GM23338 (cell line): ENCODE data around the gene CHST12.

Source experiments
- EZH2phosphoT487 ChIP-seq: fragments of 200-600 bp; sonication (generic); IDR thresholded peaks from one replicate; pipeline ENCODE4 v1.8.1; 2018; ENCODE audit warnings: antibody characterized with exemption; ENCODE audit not compliant: unreplicated experiment
- POLR2AphosphoS5 ChIP-seq: IDR thresholded peaks from 2 replicates; pipeline ENCODE4 v1.6.1; 2016; ENCODE audit warnings: antibody characterized with exemption, low read depth
- ZNF331 ChIP-seq: fragments of 250-450 bp; sonication (Bioruptor Pico); IDR thresholded peaks from 2 replicates; pipeline ENCODE4 v1.5.0; 2020; ENCODE audit warnings: low read depth, mild to moderate bottlenecking, moderate library complexity
- TF ChIP-seq, protein P1 (sequence below), 2 experiments: fragments of 200-600 bp in 1 of 2; sonication (generic) in 1 of 2; conservative IDR thresholded peaks; 2 replicates each; pipeline versions ENCODE4 v1.5.1 to v1.6.1; 2016 to 2017; ENCODE audit warnings: antibody characterized with exemption in 2 of 2, low read depth in 2 of 2, mild to moderate bottlenecking in 2 of 2, moderate library complexity in 1 of 2
- TF ChIP-seq, protein P2 (sequence below): IDR thresholded peaks from one replicate; pipeline ENCODE4 v1.6.1; 2018; ENCODE audit warnings: antibody characterized with exemption; ENCODE audit not compliant: unreplicated experiment

GRCh38 chr7:2360796-2361195, 42.6 kb upstream of the CHST12 start:
- TF ChIP-seq, protein P1, sequence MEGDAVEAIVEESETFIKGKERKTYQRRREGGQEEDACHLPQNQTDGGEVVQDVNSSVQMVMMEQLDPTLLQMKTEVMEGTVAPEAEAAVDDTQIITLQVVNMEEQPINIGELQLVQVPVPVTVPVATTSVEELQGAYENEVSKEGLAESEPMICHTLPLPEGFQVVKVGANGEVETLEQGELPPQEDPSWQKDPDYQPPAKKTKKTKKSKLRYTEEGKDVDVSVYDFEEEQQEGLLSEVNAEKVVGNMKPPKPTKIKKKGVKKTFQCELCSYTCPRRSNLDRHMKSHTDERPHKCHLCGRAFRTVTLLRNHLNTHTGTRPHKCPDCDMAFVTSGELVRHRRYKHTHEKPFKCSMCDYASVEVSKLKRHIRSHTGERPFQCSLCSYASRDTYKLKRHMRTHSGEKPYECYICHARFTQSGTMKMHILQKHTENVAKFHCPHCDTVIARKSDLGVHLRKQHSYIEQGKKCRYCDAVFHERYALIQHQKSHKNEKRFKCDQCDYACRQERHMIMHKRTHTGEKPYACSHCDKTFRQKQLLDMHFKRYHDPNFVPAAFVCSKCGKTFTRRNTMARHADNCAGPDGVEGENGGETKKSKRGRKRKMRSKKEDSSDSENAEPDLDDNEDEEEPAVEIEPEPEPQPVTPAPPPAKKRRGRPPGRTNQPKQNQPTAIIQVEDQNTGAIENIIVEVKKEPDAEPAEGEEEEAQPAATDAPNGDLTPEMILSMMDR (conservative IDR thresholded peaks at IDR 0.05; ENCODE audit: low read depth in 2 of 2), result no peak
- TF ChIP-seq EZH2phosphoT487 (no peak), POLR2AphosphoS5 (no peak), ZNF331 (CRISPR knock-in tag) (no peak)
- TF ChIP-seq, protein P2, sequence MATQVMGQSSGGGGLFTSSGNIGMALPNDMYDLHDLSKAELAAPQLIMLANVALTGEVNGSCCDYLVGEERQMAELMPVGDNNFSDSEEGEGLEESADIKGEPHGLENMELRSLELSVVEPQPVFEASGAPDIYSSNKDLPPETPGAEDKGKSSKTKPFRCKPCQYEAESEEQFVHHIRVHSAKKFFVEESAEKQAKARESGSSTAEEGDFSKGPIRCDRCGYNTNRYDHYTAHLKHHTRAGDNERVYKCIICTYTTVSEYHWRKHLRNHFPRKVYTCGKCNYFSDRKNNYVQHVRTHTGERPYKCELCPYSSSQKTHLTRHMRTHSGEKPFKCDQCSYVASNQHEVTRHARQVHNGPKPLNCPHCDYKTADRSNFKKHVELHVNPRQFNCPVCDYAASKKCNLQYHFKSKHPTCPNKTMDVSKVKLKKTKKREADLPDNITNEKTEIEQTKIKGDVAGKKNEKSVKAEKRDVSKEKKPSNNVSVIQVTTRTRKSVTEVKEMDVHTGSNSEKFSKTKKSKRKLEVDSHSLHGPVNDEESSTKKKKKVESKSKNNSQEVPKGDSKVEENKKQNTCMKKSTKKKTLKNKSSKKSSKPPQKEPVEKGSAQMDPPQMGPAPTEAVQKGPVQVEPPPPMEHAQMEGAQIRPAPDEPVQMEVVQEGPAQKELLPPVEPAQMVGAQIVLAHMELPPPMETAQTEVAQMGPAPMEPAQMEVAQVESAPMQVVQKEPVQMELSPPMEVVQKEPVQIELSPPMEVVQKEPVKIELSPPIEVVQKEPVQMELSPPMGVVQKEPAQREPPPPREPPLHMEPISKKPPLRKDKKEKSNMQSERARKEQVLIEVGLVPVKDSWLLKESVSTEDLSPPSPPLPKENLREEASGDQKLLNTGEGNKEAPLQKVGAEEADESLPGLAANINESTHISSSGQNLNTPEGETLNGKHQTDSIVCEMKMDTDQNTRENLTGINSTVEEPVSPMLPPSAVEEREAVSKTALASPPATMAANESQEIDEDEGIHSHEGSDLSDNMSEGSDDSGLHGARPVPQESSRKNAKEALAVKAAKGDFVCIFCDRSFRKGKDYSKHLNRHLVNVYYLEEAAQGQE, result no peak
